HepG2 (cell line): ENCODE results near the gene TEK. TPM values are rescaled to one million over a fixed set of nuclear protein-coding genes. Genes with fewer than 3 reads are reported as not detected.

Experiments used
- ATAC-seq: fragments of 200-7000 bp; cut with Tn5 transposase; 3 replicates; pipeline ENCODE4 v1.9.1; 2020; ENCODE audit warnings: mild to moderate bottlenecking, moderate library complexity
- BruUV-seq: library from RNA; stranded (reverse); fragments of 400-500 nt; replicated peaks from 2 replicates; lab custom pipeline; 2021; lab: Mats Ljungman, UMichigan
- CTCF ChIA-PET: fragments of 300-600 bp; formaldehyde crosslinking; extraction: SDS; loops from one replicate; lab custom pipeline; 2021; ENCODE audit warnings: low total read pairs, inconsistent platforms, low intra/inter-chr PET ratio; lab: Yijun Ruan, JAX
- POLR2A ChIA-PET: fragments of 350-600 bp; sonication (Branson Sonifier 250); formaldehyde crosslinking; loops from one replicate; lab custom pipeline; 2020; ENCODE audit warnings: antibody characterized with exemption, inconsistent platforms; lab: Yijun Ruan, JAX
- DNase-seq: peaks from one replicate; pipeline ENCODE4 v3.0.0-alpha.2; 2015; ENCODE audit warnings: low spot score
- FAIRE-seq: peaks from 3 replicates; lab custom pipeline; 2011; peaks lifted over from hg19 to GRCh38; lab: Jason Lieb, UNC
- H2AFZ ChIP-seq: one replicate; pipeline ENCODE4 v1.6.1; 2011; ENCODE audit warnings: low read length, inconsistent platforms
- H3K27ac ChIP-seq: fragments of 300-600 bp; 3 replicates; pipeline ENCODE4 v1.8.0; 2011; ENCODE audit warnings: mixed run types, mild to moderate bottlenecking, mixed read lengths, low read length, inconsistent platforms; ENCODE audit not compliant: insufficient read depth; ENCODE audit errors: extremely low read length
- H3K27me3 ChIP-seq, 2 experiments: fragments of 200-600 bp in 1 of 2; 2 replicates in 1 of 2; 3 replicates in 1 of 2; pipeline versions ENCODE4 v1.6.0 to v1.8.0; 2011; ENCODE audit warnings: low read length in 2 of 2, mild to moderate bottlenecking in 2 of 2, moderate library complexity in 2 of 2, inconsistent platforms in 1 of 2; ENCODE audit not compliant: insufficient read depth in 2 of 2, control insufficient read depth in 1 of 2
- H3K36me3 ChIP-seq, 2 experiments: fragments of 200-600 bp in 1 of 2; replicated peaks in 1 of 2; 2 replicates in 1 of 2; 3 replicates in 1 of 2; pipeline versions ENCODE4 v1.5.1 to v1.8.0; 2011; ENCODE audit warnings: low read length in 2 of 2, inconsistent platforms in 1 of 2; ENCODE audit not compliant: insufficient read depth in 2 of 2, control insufficient read depth in 1 of 2
- H3K4me1 ChIP-seq: 2 replicates; pipeline ENCODE4 v1.5.1; 2012; ENCODE audit warnings: low read length, inconsistent platforms; ENCODE audit not compliant: insufficient read depth
- H3K4me2 ChIP-seq: 2 replicates; pipeline ENCODE4 v1.6.0; 2011; ENCODE audit warnings: low read depth, low read length, inconsistent platforms
- H3K4me3 ChIP-seq, 3 experiments: fragments of 200-600 bp in 1 of 3; sonication (generic), shearing (Covaris generic) in 1 of 3; replicated peaks in 1 of 3; 2 replicates each; pipeline ENCODE4 v1.5.1; 2011 to 2016; ENCODE audit warnings: low read length in 3 of 3, inconsistent platforms in 2 of 3, low read depth in 2 of 3, mild to moderate bottlenecking in 2 of 3, control low read depth in 1 of 3, mixed read lengths in 1 of 3; ENCODE audit not compliant: insufficient read depth in 1 of 3
- H3K79me2 ChIP-seq: one replicate; pipeline ENCODE4 v1.6.1; 2011; ENCODE audit warnings: low read length, inconsistent platforms; ENCODE audit not compliant: insufficient read depth
- H3K9ac ChIP-seq: 2 replicates; pipeline ENCODE4 v1.6.0; 2011; ENCODE audit warnings: mild to moderate bottlenecking, low read depth, low read length, inconsistent platforms; ENCODE audit not compliant: insufficient read depth
- H3K9me3 ChIP-seq: 2 replicates; pipeline ENCODE4 v1.5.1; 2012; ENCODE audit warnings: mild to moderate bottlenecking, low read length
- H4K20me1 ChIP-seq: 2 replicates; pipeline ENCODE4 v1.6.0; 2011; ENCODE audit warnings: inconsistent platforms, mild to moderate bottlenecking, low read length, moderate library complexity; ENCODE audit not compliant: insufficient read depth
- CBFB ChIP-seq: sonication (generic); formaldehyde crosslinking; IDR thresholded peaks from 2 replicates; pipeline ENCODE4 v1.4.0; 2020; ENCODE audit warnings: missing genetic modification reagents
- CHD4 ChIP-seq: fragments of 200-600 bp; sonication (generic); IDR thresholded peaks from 2 replicates; pipeline ENCODE4 v1.7.0; 2017; ENCODE audit warnings: mild to moderate bottlenecking, low read length, borderline replicate concordance
- GABPB1 ChIP-seq: IDR thresholded peaks from 2 replicates; pipeline ENCODE4 v1.6.1; 2016; ENCODE audit warnings: mild to moderate bottlenecking, missing genetic modification reagents, moderate library complexity, missing compliant biosample characterization
- IRF2 ChIP-seq: IDR thresholded peaks from 2 replicates; pipeline ENCODE4 v1.6.1; 2018; ENCODE audit warnings: missing genetic modification reagents, missing compliant biosample characterization
- LBX2 ChIP-seq: sonication (generic); formaldehyde crosslinking; IDR thresholded peaks from 2 replicates; pipeline ENCODE4 v1.5.0; 2020; ENCODE audit warnings: missing genetic modification reagents, mild to moderate bottlenecking, borderline replicate concordance
- MAF1 ChIP-seq: sonication (generic); formaldehyde crosslinking; IDR thresholded peaks from 2 replicates; pipeline ENCODE4 v1.5.0; 2020; ENCODE audit warnings: missing genetic modification reagents, borderline replicate concordance
- RAD21 ChIP-seq: fragments of 450-650 bp; formaldehyde crosslinking; IDR thresholded peaks from 2 replicates; pipeline ENCODE4 v1.5.0; 2020; ENCODE audit warnings: mild to moderate bottlenecking
- ZBTB42 ChIP-seq: sonication (generic); formaldehyde crosslinking; IDR thresholded peaks from 2 replicates; pipeline ENCODE4 v1.5.0; 2020; ENCODE audit warnings: mild to moderate bottlenecking, missing genetic modification reagents
- ZNF224 ChIP-seq: sonication (generic); formaldehyde crosslinking; IDR thresholded peaks from 2 replicates; pipeline ENCODE4 v1.5.0; 2020; ENCODE audit warnings: mild to moderate bottlenecking, missing genetic modification reagents
- ZNF335 ChIP-seq: sonication (generic); formaldehyde crosslinking; IDR thresholded peaks from 2 replicates; pipeline ENCODE4 v1.4.0; 2020; ENCODE audit warnings: missing genetic modification reagents
- ZNF383 ChIP-seq: sonication (generic); formaldehyde crosslinking; IDR thresholded peaks from 2 replicates; pipeline ENCODE4 v1.4.0; 2020; ENCODE audit warnings: missing genetic modification reagents, mild to moderate bottlenecking, borderline replicate concordance
- ZNF414 ChIP-seq: sonication (generic); formaldehyde crosslinking; IDR thresholded peaks from 2 replicates; pipeline ENCODE4 v1.5.0; 2020; ENCODE audit warnings: missing genetic modification reagents
- ZNF563 ChIP-seq: sonication (generic); formaldehyde crosslinking; IDR thresholded peaks from 2 replicates; pipeline ENCODE4 v1.8.0; 2022; ENCODE audit warnings: mild to moderate bottlenecking, moderate library complexity, missing genetic modification reagents
- ZNF660 ChIP-seq: sonication (generic); formaldehyde crosslinking; IDR thresholded peaks from 2 replicates; pipeline ENCODE4 v1.5.1; 2020; ENCODE audit warnings: mild to moderate bottlenecking, low read depth, missing genetic modification reagents, borderline replicate concordance
- ZNF746 ChIP-seq: sonication (generic); formaldehyde crosslinking; IDR thresholded peaks from 2 replicates; pipeline ENCODE4 v1.8.0; 2022; ENCODE audit warnings: mild to moderate bottlenecking, missing genetic modification reagents
- ZNF883 ChIP-seq: sonication (generic); formaldehyde crosslinking; IDR thresholded peaks from 2 replicates; pipeline ENCODE4 v1.5.1; 2020; ENCODE audit warnings: mild to moderate bottlenecking, missing genetic modification reagents; ENCODE audit errors: not compliant biosample characterization
- WGBS: methylation state at CpG from one replicate; pipeline ENCODE4 v1.1.6; 2017; ENCODE audit warnings: low lambda C conversion rate; 5-methylcytosine and 5-hydroxymethylcytosine counted together
- in situ Hi-C: cut with HindIII; loops from 2 replicates; pipeline ENCODE4 v1.10.0; 2017; ENCODE audit warnings: low pct_unique_long_range_greater_than_20kb; ENCODE audit not compliant: extremely low pct_ligation_motif_present
- intact Hi-C: fragments of 100-400 bp; cut with micrococcal nuclease; formaldehyde crosslinking; loops from one replicate; pipeline ENCODE4 v1.10.0; 2022; ENCODE audit not compliant: unreplicated experiment
- polyA plus RNA-seq, 8 experiments: library from polyadenylated mRNA; depleted of rRNA in 3 of 8; stranded (reverse) in 7 of 8; unstranded in 1 of 8; fragments of >200 nt; fragmentation: Illumina TruSeq in 4 of 8; extraction: Trizol in 4 of 8; gene quantifications; 2 replicates each; pipeline versions ENCODE4 v1.2.1 to v1.2.3, GENCODE V29; 2011 to 2016; ENCODE audit warnings: low read depth in 4 of 8, missing spikeins in 1 of 8, mixed read lengths in 1 of 8; ENCODE audit not compliant: insufficient read depth in 1 of 8
- total RNA-seq, 5 experiments: library from RNA; depleted of rRNA; stranded (reverse); fragments of >200 nt; fragmentation: Illumina TruSeq; extraction: Trizol; gene quantifications; 2 replicates each; pipeline ENCODE4 v1.2.3, GENCODE V29; 2016; ENCODE audit warnings: low read depth in 1 of 5
- TF ChIP-seq, protein P1 (sequence below): sonication (generic); formaldehyde crosslinking; IDR thresholded peaks from 2 replicates; pipeline ENCODE4 v1.4.0; 2020; ENCODE audit warnings: missing genetic modification reagents
- TF ChIP-seq, protein P2 (sequence below): sonication (generic); formaldehyde crosslinking; IDR thresholded peaks from 2 replicates; pipeline ENCODE4 v1.4.0; 2020; ENCODE audit warnings: missing genetic modification reagents, borderline replicate concordance

TEK gene
- total and polyA plus RNA-seq, 2 of the 13 experiments (the other 11 are each of a cell fraction or from before 2014, with no cell fraction given) = not detected

DNA sequence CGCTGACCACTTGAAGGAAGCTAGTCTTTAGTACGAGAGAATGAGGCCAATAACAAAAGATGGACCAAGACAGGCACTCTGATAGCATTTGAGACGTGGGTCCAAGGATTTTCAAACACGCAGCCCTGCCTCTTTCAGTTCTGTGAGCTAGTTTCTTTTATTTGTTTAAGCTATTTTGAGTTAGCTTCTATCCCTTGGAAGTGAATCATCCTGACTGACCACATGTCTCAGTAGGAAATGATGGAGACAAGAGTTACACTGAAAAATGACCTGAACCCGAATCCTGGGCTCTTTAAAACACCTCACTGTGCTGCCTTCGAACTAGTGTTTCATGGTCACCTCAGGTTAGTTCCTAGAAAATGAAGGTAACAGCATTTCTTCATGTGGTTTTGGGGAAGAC is 9.9 kb downstream of the TEK start:
- DNase-seq (no peak), ATAC-seq (no peak), FAIRE-seq (no peak)
- intact Hi-C loops = no loop called here
- Histone ChIP-seq H3K4me1 (no peaks in the 10 kb centered on the region; the same call in 1 of the 2 replicates), H3K79me2 (no peaks in the 10 kb centered on the region), H3K4me3 (no peak overlapping the region), H3K36me3 (no peaks in the 10 kb centered on the region), H3K9ac (no peak overlapping the region), H3K27me3 (peaks cover 0 to 37% of the 10 kb centered on the region in 2 experiments; a peak in 2 of 5 replicates), H2AFZ (no peak overlapping the region), H3K27ac (no peak overlapping the region), H3K9me3 (no peaks in the 10 kb centered on the region), H4K20me1 (no peaks in the 10 kb centered on the region), H3K4me2 (no peak overlapping the region)
- WGBS = 0% methylated on average over 6 of the region's 6 CpGs
- BruUV-seq = no TSS peak
- TF ChIP-seq ZNF660 (CRISPR knock-in tag) (no peak), ZNF335 (CRISPR knock-in tag) (no peak), RAD21 (no peak), ZNF563 (CRISPR knock-in tag) (no peak), ZNF883 (CRISPR knock-in tag) (no peak), MAF1 (CRISPR knock-in tag) (no peak), ZNF414 (CRISPR knock-in tag) (no peak), IRF2 (CRISPR knock-in tag) (no peak), CHD4 (no peak), ZNF383 (CRISPR knock-in tag) (no peak), ZNF746 (no peak), LBX2 (CRISPR knock-in tag) (no peak), ZNF224 (CRISPR knock-in tag) (no peak), GABPB1 (CRISPR knock-in tag) (no peak), ZBTB42 (CRISPR knock-in tag) (no peak), CBFB (no peak)
- TF ChIP-seq, protein P1, sequence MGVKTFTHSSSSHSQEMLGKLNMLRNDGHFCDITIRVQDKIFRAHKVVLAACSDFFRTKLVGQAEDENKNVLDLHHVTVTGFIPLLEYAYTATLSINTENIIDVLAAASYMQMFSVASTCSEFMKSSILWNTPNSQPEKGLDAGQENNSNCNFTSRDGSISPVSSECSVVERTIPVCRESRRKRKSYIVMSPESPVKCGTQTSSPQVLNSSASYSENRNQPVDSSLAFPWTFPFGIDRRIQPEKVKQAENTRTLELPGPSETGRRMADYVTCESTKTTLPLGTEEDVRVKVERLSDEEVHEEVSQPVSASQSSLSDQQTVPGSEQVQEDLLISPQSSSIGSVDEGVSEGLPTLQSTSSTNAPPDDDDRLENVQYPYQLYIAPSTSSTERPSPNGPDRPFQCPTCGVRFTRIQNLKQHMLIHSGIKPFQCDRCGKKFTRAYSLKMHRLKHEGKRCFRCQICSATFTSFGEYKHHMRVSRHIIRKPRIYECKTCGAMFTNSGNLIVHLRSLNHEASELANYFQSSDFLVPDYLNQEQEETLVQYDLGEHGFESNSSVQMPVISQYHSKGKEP = no peak
- TF ChIP-seq, protein P2, sequence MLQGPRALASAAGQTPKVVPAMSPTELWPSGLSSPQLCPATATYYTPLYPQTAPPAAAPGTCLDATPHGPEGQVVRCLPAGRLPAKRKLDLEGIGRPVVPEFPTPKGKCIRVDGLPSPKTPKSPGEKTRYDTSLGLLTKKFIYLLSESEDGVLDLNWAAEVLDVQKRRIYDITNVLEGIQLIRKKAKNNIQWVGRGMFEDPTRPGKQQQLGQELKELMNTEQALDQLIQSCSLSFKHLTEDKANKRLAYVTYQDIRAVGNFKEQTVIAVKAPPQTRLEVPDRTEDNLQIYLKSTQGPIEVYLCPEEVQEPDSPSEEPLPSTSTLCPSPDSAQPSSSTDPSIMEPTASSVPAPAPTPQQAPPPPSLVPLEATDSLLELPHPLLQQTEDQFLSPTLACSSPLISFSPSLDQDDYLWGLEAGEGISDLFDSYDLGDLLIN (CRISPR knock-in tag) = no peak
- ChIA-PET CTCF (no interaction called here), POLR2A (no interaction called here)
- in situ Hi-C loops = no loop called here
